VCaP (cell line): Measurements from ENCODE around the gene ADAMTS18.

Experiments used
- H3K27ac ChIP-seq: fragments of 450-650 bp; 2 replicates; pipeline ENCODE4 v1.5.1; 2017
- CTCF ChIP-seq: fragments of 450-650 bp; conservative IDR thresholded peaks from 2 replicates; pipeline ENCODE4 v1.5.1; 2017; ENCODE audit warnings: mild to moderate bottlenecking, moderate library complexity

ADAMTS18 gene

GRCh38 chr16:77433146-77433545 is 1.7 kb downstream of the ADAMTS18 start:
- H3K27ac ChIP-seq, result no peak overlapping the region
- no peak for TF ChIP-seq CTCF

- no peak for TF ChIP-seq CTCF
- H3K27ac ChIP-seq, result no peak overlapping the region
These were observed 2.6 kb downstream of the ADAMTS18 start for GRCh38 chr16:77432264-77432663.

- no peak overlapping the region for H3K27ac ChIP-seq
- TF ChIP-seq CTCF, result no peak
These were observed 3.8 kb downstream of the ADAMTS18 start for GRCh38 chr16:77430787-77431585.

GRCh38 chr16:77430360-77430759 is 4.5 kb downstream of the ADAMTS18 start:
- TF ChIP-seq CTCF, result no peak
- H3K27ac ChIP-seq, result no peak overlapping the region

- no peak for TF ChIP-seq CTCF
- no peak overlapping the region for H3K27ac ChIP-seq
These were observed 9.8 kb downstream of the ADAMTS18 start for GRCh38 chr16:77424871-77425604.

- H3K27ac ChIP-seq, result no peak overlapping the region
- no peak for TF ChIP-seq CTCF
These were observed 12.5 kb downstream of the ADAMTS18 start for GRCh38 chr16:77422196-77422784.

GRCh38 chr16:77416939-77417480 is 17.8 kb downstream of the ADAMTS18 start:
- no peak for TF ChIP-seq CTCF
- H3K27ac ChIP-seq, result no peak overlapping the region
